Stimulated activated CD8-positive, alpha-beta memory T cell treated with anti-CD3 and anti-CD28 coated beads, Interleukin-4, amount 100 ng/mL, for 1 hour (primary cell): Measurements from ENCODE around the gene KLHL22.
"Not testable (repeated sequence)": the region's sequence is repeated elsewhere in the genome, so short reads cannot be mapped to it uniquely, and the experiment has no call there.

Experiments
- DNase-seq, 2 donors: peaks; one replicate each; pipeline ENCODE4 v3.0.0-alpha.2; 2020; ENCODE audit warnings: low read depth in 2 of 2, low spot score in 1 of 2

KLHL22 gene

GRCh38 chr22:20503816-20504215 lies 8.2 kb upstream of the KLHL22 start:
- DNase-seq: no peak

- DNase-seq: no peak
Observed at GRCh38 chr22:20499769-20500168, 4.2 kb upstream of the KLHL22 start.

- no peak for DNase-seq
Observed at GRCh38 chr22:20498913-20499312, 3.3 kb upstream of the KLHL22 start.

GRCh38 chr22:20497426-20497825 lies 1.8 kb upstream of the KLHL22 start:
- no peak for DNase-seq

GRCh38 chr22:20495861-20496681 lies 476 bp upstream of the KLHL22 start:
- DNase-seq: peak; percentile 66 to 87

- no peak for DNase-seq
Observed at GRCh38 chr22:20491346-20491745, 4.2 kb downstream of the KLHL22 start.

- no peak for DNase-seq
Observed at GRCh38 chr22:20490941-20491307, 4.7 kb downstream of the KLHL22 start.

- no peak for DNase-seq
Observed at GRCh38 chr22:20490183-20490940, 5.2 kb downstream of the KLHL22 start.

GRCh38 chr22:20488946-20489345 lies 6.6 kb downstream of the KLHL22 start:
- DNase-seq: no peak

GRCh38 chr22:20487715-20488114 lies 7.9 kb downstream of the KLHL22 start:
- no peak for DNase-seq

- DNase-seq: no peak
Observed at GRCh38 chr22:20486229-20486628, 9.4 kb downstream of the KLHL22 start.

- DNase-seq: no peak
Observed at GRCh38 chr22:20484948-20485683, 10.5 kb downstream of the KLHL22 start.

- no peak for DNase-seq
Observed at GRCh38 chr22:20483771-20484170, 11.8 kb downstream of the KLHL22 start.

GRCh38 chr22:20483143-20483506 lies 12.5 kb downstream of the KLHL22 start:
- not testable (repeated sequence) for DNase-seq

GRCh38 chr22:20479612-20480196 lies 15.9 kb downstream of the KLHL22 start:
- DNase-seq: no peak

GRCh38 chr22:20478059-20478458 lies 17.5 kb downstream of the KLHL22 start:
- DNase-seq: not testable (repeated sequence)

- DNase-seq: not testable (repeated sequence)
Observed at GRCh38 chr22:20475569-20475968, 20.0 kb downstream of the KLHL22 start.

- no peak for DNase-seq
Observed at GRCh38 chr22:20475115-20475436, 20.5 kb downstream of the KLHL22 start.

GRCh38 chr22:20472629-20473442 lies 22.8 kb downstream of the KLHL22 start:
- no peak for DNase-seq

GRCh38 chr22:20471126-20471833 lies 24.3 kb downstream of the KLHL22 start:
- no peak for DNase-seq
